ENCODE results near the gene GPLD1. TPM values are rescaled to one million over a fixed set of nuclear protein-coding genes. Genes with fewer than 3 reads are reported as not detected.

GPLD1 gene
- total and polyA plus RNA-seq, 2 experiments from 2014 or later: 3.8 to 11.1 TPM

- Histone ChIP-seq H2AFZ (no peak overlapping the region), H4K20me1 (replicated peaks; ENCODE audit: insufficient read depth) (no peaks in the 10 kb centered on the region; the same call in 1 of the 2 replicates), H3K27me3 (ENCODE audit: insufficient read depth) (no peaks in the 10 kb centered on the region), H3K4me2 (no peak overlapping the region), H3K36me3 (ENCODE audit: insufficient read depth) (no peaks in the 10 kb centered on the region), H3K79me2 (replicated peaks; ENCODE audit: insufficient read depth) (no peaks in the 10 kb centered on the region), H3K27ac (ENCODE audit: low read depth) (no peak overlapping the region), H3K9me2 (ENCODE audit: insufficient read depth) (no peaks in the 10 kb centered on the region), H3F3A (replicated peaks; ENCODE audit: low read depth) (no peaks in the 10 kb centered on the region), H3K4me1 (ENCODE audit: insufficient read depth) (no peaks in the 10 kb centered on the region), H3K4me3 (no peak overlapping the region)
- ATAC-seq (no peak), DNase-seq (ENCODE audit: low spot score) (no peak)
- H3K9me3 Mint-ChIP-seq: no peaks in the 10 kb centered on the region; the same call in 1 of the 3 replicates
- H3K4me3 Mint-ChIP-seq: no peak overlapping the region
- H3K36me3 Mint-ChIP-seq (ENCODE audit: low read depth): no peaks in the 10 kb centered on the region
- H3K27ac Mint-ChIP-seq: no peak overlapping the region
- peaks cover 5% of the 10 kb centered on the region for H3K27me3 Mint-ChIP-seq (ENCODE audit: insufficient read depth, low read depth, poor library complexity)
- TF ChIP-seq EZH2 (IDR thresholded peaks at IDR 0.05; ENCODE audit: low read depth, unreplicated experiment) (no peak), ETS1 (IDR thresholded peaks at IDR 0.05) (no peak), CREB1 (CRISPR knock-in tag; IDR thresholded peaks at IDR 0.05; ENCODE audit: low read depth) (no peak), JUNB (IDR thresholded peaks at IDR 0.05; ENCODE audit: unreplicated experiment) (no peak), POLR2AphosphoS5 (IDR thresholded peaks at IDR 0.05; ENCODE audit: low read depth) (no peak), NANOG (IDR thresholded peaks at IDR 0.05; ENCODE audit: borderline replicate concordance) (no peak), ZNF331 (CRISPR knock-in tag; IDR thresholded peaks at IDR 0.05; ENCODE audit: low read depth) (no peak), STAT1 (IDR thresholded peaks at IDR 0.05; ENCODE audit: unreplicated experiment) (no peak), EZH2phosphoT487 (IDR thresholded peaks at IDR 0.05; ENCODE audit: unreplicated experiment) (no peak), ZNF114 (CRISPR knock-in tag; IDR thresholded peaks at IDR 0.05) (no peak)
- TF ChIP-seq, protein P1, sequence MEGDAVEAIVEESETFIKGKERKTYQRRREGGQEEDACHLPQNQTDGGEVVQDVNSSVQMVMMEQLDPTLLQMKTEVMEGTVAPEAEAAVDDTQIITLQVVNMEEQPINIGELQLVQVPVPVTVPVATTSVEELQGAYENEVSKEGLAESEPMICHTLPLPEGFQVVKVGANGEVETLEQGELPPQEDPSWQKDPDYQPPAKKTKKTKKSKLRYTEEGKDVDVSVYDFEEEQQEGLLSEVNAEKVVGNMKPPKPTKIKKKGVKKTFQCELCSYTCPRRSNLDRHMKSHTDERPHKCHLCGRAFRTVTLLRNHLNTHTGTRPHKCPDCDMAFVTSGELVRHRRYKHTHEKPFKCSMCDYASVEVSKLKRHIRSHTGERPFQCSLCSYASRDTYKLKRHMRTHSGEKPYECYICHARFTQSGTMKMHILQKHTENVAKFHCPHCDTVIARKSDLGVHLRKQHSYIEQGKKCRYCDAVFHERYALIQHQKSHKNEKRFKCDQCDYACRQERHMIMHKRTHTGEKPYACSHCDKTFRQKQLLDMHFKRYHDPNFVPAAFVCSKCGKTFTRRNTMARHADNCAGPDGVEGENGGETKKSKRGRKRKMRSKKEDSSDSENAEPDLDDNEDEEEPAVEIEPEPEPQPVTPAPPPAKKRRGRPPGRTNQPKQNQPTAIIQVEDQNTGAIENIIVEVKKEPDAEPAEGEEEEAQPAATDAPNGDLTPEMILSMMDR (conservative IDR thresholded peaks at IDR 0.05; ENCODE audit: low read depth in 2 of 2): no peak
- TF ChIP-seq, protein P2, sequence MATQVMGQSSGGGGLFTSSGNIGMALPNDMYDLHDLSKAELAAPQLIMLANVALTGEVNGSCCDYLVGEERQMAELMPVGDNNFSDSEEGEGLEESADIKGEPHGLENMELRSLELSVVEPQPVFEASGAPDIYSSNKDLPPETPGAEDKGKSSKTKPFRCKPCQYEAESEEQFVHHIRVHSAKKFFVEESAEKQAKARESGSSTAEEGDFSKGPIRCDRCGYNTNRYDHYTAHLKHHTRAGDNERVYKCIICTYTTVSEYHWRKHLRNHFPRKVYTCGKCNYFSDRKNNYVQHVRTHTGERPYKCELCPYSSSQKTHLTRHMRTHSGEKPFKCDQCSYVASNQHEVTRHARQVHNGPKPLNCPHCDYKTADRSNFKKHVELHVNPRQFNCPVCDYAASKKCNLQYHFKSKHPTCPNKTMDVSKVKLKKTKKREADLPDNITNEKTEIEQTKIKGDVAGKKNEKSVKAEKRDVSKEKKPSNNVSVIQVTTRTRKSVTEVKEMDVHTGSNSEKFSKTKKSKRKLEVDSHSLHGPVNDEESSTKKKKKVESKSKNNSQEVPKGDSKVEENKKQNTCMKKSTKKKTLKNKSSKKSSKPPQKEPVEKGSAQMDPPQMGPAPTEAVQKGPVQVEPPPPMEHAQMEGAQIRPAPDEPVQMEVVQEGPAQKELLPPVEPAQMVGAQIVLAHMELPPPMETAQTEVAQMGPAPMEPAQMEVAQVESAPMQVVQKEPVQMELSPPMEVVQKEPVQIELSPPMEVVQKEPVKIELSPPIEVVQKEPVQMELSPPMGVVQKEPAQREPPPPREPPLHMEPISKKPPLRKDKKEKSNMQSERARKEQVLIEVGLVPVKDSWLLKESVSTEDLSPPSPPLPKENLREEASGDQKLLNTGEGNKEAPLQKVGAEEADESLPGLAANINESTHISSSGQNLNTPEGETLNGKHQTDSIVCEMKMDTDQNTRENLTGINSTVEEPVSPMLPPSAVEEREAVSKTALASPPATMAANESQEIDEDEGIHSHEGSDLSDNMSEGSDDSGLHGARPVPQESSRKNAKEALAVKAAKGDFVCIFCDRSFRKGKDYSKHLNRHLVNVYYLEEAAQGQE (IDR thresholded peaks at IDR 0.05; ENCODE audit: unreplicated experiment): no peak
- TF ChIP-seq, protein P3, sequence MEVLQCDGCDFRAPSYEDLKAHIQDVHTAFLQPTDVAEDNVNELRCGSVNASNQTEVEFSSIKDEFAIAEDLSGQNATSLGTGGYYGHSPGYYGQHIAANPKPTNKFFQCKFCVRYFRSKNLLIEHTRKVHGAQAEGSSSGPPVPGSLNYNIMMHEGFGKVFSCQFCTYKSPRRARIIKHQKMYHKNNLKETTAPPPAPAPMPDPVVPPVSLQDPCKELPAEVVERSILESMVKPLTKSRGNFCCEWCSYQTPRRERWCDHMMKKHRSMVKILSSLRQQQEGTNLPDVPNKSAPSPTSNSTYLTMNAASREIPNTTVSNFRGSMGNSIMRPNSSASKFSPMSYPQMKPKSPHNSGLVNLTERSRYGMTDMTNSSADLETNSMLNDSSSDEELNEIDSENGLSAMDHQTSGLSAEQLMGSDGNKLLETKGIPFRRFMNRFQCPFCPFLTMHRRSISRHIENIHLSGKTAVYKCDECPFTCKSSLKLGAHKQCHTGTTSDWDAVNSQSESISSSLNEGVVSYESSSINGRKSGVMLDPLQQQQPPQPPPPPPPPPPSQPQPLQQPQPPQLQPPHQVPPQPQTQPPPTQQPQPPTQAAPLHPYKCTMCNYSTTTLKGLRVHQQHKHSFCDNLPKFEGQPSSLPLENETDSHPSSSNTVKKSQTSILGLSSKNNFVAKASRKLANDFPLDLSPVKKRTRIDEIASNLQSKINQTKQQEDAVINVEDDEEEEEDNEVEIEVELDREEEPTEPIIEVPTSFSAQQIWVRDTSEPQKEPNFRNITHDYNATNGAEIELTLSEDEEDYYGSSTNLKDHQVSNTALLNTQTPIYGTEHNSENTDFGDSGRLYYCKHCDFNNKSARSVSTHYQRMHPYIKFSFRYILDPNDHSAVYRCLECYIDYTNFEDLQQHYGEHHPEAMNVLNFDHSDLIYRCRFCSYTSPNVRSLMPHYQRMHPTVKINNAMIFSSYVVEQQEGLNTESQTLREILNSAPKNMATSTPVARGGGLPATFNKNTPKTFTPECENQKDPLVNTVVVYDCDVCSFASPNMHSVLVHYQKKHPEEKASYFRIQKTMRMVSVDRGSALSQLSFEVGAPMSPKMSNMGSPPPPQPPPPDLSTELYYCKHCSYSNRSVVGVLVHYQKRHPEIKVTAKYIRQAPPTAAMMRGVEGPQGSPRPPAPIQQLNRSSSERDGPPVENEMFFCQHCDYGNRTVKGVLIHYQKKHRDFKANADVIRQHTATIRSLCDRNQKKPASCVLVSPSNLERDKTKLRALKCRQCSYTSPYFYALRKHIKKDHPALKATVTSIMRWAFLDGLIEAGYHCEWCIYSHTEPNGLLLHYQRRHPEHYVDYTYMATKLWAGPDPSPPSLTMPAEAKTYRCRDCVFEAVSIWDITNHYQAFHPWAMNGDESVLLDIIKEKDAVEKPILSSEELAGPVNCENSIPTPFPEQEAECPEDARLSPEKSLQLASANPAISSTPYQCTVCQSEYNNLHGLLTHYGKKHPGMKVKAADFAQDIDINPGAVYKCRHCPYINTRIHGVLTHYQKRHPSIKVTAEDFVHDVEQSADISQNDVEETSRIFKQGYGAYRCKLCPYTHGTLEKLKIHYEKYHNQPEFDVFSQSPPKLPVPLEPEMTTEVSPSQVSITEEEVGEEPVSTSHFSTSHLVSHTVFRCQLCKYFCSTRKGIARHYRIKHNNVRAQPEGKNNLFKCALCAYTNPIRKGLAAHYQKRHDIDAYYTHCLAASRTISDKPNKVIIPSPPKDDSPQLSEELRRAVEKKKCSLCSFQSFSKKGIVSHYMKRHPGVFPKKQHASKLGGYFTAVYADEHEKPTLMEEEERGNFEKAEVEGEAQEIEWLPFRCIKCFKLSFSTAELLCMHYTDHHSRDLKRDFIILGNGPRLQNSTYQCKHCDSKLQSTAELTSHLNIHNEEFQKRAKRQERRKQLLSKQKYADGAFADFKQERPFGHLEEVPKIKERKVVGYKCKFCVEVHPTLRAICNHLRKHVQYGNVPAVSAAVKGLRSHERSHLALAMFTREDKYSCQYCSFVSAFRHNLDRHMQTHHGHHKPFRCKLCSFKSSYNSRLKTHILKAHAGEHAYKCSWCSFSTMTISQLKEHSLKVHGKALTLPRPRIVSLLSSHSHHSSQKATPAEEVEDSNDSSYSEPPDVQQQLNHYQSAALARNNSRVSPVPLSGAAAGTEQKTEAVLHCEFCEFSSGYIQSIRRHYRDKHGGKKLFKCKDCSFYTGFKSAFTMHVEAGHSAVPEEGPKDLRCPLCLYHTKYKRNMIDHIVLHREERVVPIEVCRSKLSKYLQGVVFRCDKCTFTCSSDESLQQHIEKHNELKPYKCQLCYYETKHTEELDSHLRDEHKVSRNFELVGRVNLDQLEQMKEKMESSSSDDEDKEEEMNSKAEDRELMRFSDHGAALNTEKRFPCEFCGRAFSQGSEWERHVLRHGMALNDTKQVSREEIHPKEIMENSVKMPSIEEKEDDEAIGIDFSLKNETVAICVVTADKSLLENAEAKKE (CRISPR knock-in tag; IDR thresholded peaks at IDR 0.05): no peak
- no peaks in the 10 kb centered on the region for H3K4me1 Mint-ChIP-seq
Measured at GRCh38 chr6:24382220-24382540, 107.2 kb downstream of the GPLD1 start.

Measured in GM23338 (cell line).